ENCODE data around the gene MICAL1.
"Not testable (repeated sequence)": the region's sequence is repeated elsewhere in the genome, so short reads cannot be mapped to it uniquely, and the experiment has no call there.

The MICAL1 gene

DNA sequence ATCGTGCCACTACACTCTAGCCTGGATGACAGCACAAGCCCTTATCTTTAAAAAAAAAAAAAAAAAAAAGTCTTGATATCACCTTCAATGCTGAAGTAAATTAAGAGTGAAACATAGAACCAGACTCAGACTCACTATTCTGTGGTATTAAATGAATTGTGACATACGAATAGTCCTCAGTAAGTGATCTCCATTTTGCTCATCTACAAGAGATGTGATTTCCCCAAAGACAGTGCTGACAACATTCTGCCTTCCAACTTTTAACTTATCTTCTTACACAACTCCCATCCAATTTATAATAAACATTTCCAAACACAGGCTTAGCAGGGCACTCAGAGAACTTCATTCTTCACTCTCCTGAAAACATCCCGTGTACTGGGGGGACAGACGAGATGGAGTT is 19.4 kb upstream of the MICAL1 start:
- no peak for DNase-seq

DNA sequence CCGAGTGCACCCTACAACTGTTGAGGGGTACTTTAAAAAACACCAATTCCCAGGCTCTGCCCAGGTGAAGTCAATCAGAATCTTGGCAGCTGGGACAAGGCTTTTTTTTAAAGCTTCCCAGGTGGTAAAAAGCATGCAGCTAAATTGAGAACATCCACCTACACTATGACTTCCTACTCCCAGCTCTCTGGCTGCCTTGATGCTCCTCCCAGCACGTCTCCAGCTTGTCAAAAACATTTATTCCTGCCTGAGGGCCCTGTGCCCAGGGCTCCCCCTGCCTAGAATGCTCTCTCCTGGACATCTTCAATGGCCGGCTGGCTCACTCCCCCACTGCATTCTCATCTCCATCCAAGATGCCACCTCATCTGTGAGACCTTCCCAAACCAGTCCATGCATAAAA is 17.5 kb upstream of the MICAL1 start:
- no peak for DNase-seq

DNA sequence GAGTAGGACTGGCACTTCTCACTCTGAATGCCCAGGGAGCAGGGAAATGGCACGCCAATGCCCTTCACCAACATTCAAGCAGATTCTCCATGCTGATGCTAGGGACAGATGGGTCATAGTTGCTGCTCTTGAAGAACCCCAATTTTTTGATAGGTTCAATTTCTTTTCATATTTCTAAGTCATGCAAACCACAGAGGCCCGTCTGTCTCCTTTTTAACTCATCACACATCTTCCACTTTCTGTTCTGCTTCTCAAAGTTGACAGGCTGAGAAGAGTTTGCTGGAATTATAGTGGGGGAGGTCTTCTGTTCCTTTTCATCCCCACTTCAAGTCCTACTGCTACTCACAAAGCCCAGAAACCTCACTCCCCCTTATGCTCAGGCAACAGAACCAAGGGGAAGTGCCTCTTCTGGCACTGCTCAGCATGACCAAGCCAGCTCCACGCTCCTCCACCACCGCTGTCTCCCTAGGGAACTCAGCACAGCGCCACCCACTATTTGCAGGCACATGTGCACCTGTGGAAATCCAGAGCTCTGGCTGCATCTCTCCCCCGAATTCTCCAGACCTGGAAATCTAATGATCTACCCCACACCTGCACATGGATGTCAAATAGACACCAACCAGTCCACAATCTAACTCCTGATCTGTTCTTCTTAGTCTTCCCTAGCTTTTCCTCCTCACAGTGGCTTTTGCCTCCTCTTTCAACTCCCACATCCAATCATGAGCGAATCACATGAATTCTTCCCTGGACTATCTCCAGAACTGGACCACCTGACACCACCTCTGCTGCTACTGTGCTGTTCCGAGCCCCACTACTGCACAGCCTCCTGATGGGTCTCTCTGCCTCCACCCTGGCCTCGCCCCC is 16.8 kb upstream of the MICAL1 start:
- no peak for DNase-seq

GRCh38 chr6:109471105-109471810 is 15.7 kb upstream of the MICAL1 start:
- no peak for DNase-seq

DNA sequence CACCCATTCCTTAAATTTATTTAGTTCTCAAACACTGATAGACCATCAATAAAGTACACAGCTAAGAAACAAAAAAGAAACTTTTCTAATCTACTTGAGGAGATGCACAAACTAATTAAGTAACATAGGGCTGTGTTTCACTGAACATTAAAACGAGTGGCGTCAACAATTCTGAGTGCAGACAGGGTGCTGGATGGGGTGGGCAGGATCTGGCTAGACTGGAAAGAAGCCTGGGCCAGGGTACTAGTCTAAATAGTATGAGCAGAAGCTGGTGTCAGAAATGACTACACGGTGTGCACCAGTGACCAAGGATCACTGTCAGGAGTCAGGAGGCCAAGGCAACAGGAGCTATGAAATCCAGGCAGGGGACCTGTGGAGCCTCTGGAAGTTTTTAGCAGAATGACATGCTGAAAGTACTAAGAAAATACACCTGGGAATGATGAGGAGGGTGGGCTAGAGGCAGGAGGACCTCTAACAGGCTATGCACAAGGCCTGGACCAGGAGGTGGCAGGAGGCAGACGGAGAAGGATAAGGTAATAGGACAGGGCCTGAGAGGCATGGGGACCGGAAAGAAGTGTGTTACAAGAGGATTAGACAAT is 14.1 kb upstream of the MICAL1 start:
- DNase-seq: no peak

DNA sequence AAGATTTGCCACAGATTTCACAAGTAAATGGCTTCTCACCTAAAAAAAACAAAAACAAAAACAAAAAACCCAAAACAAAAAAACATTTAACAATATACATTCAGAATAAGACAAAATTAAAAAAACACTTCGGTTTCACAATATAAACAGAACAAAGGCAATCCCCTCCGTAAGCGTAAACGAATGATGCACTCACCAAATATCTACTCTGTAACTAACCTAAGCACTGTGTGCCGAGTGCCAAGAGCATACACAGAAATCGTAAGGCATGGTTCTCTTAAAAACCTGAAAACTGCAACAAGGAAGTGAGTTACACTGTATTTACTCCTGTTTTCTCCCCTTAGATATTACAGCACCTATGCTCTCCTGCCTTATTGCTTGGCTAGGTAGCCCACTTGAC is 12.1 kb upstream of the MICAL1 start:
- DNase-seq: no peak

DNA sequence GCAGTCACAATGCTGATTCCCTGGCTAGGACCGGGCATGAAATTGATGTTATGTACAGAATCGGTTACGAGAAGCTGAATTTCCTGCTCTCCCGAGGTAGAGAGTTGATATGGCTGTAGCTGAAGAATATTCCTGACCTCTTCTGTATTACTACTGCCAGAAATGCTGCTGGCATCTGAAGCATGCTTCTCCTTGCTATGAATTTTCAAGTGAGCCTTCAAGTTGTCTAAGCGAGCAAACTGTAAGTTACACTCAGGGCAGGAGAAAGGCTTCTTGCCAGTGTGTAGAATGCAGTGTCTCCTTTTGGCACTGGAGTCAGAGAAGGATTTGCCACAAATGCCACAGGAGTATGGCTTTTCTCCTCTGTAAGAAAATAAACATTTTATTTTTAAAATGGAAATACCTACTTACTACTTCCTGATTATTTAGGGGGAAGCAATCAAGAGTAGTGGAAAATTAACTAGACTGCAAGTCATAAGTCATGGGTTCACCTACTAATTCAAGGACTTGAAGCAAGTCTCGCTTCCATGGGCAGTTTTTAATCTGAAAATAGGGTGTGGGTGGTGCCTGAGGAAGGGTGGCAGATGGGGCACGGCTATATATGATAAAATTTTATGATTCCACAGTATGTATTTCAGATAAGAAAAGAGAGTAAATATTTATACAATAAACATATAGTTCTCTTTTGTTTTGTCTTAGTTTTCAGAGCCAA is 10.8 kb upstream of the MICAL1 start:
- DNase-seq: no peak

- DNase-seq: no peak
Measured at GRCh38 chr6:109465772-109466171, 10.2 kb upstream of the MICAL1 start.

DNA sequence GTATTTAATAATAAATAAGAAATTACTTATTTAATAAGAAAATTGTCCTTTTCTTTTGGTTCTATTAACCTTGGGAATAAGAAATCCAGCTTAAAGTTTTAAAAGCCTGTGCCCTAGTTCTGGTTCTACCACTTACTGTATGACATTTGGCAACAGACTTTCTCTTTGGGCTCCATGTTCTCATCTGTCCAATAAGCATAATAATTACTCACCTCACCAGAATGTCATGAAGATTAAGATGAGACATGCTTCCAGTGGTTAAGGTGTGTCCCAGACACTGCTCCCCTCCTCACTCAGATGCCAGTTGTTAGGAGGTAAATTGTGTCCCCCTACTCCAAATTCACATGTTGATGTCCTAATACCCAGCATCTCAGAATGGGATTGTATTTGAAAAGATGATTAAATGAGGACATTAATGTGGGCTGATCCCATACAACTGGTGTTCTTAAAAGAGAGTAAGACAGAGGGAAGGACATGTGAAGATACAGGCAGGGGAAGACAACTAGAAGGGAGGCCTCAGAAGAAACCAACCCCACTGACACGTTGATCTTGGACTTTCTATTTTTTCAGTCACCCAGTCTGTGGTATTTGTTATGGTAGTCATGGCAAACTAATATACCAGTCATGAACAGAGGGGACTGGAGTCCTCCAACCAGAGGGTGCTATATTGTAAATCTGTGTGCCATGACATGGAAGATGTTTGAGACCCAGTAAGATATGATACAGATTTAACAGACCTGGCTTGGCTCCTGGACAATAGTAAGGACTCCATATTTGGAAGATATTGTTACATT is 6.4 kb upstream of the MICAL1 start:
- no peak for DNase-seq

DNA sequence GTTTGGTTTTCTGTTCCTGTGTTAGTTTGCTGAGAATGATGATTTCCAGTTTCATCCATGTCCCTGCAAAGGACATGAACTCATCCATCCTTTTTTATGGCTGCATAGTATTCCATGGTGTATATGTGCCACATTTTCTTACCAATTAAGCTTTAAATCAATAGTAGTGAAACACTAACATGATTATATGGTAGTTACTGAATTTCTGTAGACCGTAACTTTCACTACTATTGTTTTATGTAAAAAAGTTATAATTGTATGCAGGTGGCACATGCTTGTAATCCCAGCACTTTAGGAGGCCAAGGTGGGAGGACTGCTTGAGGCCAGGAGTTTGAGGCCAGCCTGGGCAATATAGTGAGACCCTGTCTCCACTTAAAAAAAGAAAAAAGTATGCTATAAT is 5.6 kb upstream of the MICAL1 start:
- not testable (repeated sequence) for DNase-seq

GRCh38 chr6:109460161-109460829 is 4.7 kb upstream of the MICAL1 start:
- DNase-seq: no peak

DNA sequence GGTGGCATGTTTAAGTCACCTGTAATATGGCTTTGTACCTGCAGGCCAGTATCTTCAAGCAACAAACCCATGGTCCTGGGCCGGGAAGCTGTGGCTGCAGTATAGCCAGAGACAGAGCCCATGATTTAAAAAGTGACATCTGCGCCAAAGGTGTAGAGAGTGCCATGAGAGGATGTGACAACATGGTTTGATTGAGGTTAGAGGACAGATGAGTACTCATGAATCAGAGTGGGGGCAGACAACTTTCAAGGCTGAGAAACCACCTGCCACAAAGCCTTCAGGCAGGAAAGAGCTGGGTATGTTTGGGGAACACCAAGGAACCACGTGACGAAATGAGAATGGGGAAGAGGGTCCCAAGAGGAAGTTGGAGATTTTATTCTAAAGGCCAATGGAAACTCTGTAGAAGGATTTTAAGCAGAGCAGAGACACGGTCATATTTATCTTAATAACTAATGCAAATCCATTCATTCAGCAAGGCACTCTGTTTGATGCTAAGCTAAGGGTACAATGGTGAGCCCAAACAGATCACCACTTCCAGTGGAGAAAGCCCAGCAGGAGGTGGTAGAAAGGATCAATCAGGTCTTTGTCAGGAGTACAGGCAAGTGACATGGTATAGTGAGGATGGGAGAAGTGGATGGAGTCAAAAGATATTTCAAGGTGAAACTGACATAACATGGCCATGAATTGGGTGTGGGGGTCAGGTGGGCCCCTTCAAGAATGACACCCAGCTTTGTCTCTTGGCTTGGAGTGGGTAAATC is 3.4 kb upstream of the MICAL1 start:
- DNase-seq: peak; percentile 17

GRCh38 chr6:109457562-109457996 is 2.0 kb upstream of the MICAL1 start:
- no peak for DNase-seq

GRCh38 chr6:109456710-109457561 is 1.4 kb upstream of the MICAL1 start:
- no peak for DNase-seq

- DNase-seq: no peak
Measured at GRCh38 chr6:109456111-109456583, 575 bp upstream of the MICAL1 start.

GRCh38 chr6:109454496-109455436 is 806 bp downstream of the MICAL1 start:
- DNase-seq: peak; percentile 41

GRCh38 chr6:109453594-109454495 is 1.7 kb downstream of the MICAL1 start:
- no peak for DNase-seq

DNA sequence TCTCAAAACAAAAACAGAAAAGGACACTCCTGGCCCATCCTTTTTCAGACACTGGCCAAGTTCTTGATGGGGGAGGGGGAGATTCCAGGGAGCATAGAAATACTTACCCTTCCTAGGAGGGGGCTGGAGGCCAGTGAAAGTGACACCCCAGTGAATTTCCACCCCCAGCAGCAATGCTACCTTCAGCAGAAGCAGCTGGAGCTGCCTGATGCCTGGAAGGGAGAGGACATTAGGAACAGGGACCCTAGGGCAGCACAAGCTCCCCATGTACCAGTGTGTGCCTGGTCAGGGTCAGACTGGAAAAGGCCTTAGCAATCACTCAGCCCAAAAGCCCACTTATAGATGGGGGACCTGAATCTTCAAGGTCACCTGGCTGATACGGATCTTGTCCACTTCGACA is 2.4 kb downstream of the MICAL1 start:
- DNase-seq: no peak
